HepG2 (cell line): ENCODE measurements around the gene DRAP1. TPM values are rescaled to one million over a fixed set of nuclear protein-coding genes. Genes with fewer than 3 reads are reported as not detected.

Source experiments
- ARNTL ChIP-seq: sonication (generic); formaldehyde crosslinking; IDR thresholded peaks from 2 replicates; pipeline ENCODE4 v1.4.0; 2020; ENCODE audit warnings: mild to moderate bottlenecking, missing genetic modification reagents
- CBX2 ChIP-seq, 2 experiments: fragments of 200-600 bp in 1 of 2; sonication (generic); formaldehyde crosslinking in 1 of 2; IDR thresholded peaks; 2 replicates each; pipeline versions ENCODE4 v1.7.0 to v1.8.1; 2018 to 2022; ENCODE audit warnings: low read depth in 2 of 2, low read length in 1 of 2, mild to moderate bottlenecking in 1 of 2, missing genetic modification reagents in 1 of 2
- CHCHD3 ChIP-seq: sonication (generic); formaldehyde crosslinking; IDR thresholded peaks from 2 replicates; pipeline ENCODE4 v1.8.0; 2022; ENCODE audit warnings: mild to moderate bottlenecking, missing genetic modification reagents, moderate library complexity
- EED ChIP-seq: sonication (generic); formaldehyde crosslinking; IDR thresholded peaks from 2 replicates; pipeline ENCODE4 v1.5.0; 2020; ENCODE audit warnings: mild to moderate bottlenecking, missing genetic modification reagents
- FOXK1 ChIP-seq: sonication (generic); formaldehyde crosslinking; IDR thresholded peaks from 2 replicates; pipeline ENCODE4 v1.4.0; 2020; ENCODE audit warnings: low read depth, missing genetic modification reagents, borderline replicate concordance
- KDM3A ChIP-seq: IDR thresholded peaks from 2 replicates; pipeline ENCODE4 v1.6.1; 2018; ENCODE audit warnings: low read depth, missing compliant biosample characterization
- MTA1 ChIP-seq: sonication (generic); formaldehyde crosslinking; IDR thresholded peaks from 2 replicates; pipeline ENCODE4 v1.4.0; 2020; ENCODE audit warnings: missing genetic modification reagents, mild to moderate bottlenecking, borderline replicate concordance
- MYC ChIP-seq: sonication (generic); formaldehyde crosslinking; IDR thresholded peaks from 2 replicates; pipeline ENCODE4 v1.9.0; 2021; ENCODE audit warnings: missing genetic modification reagents, borderline replicate concordance
- RFXANK ChIP-seq: IDR thresholded peaks from 2 replicates; pipeline ENCODE4 v1.6.1; 2016
- ZBTB43 ChIP-seq: sonication (generic); formaldehyde crosslinking; conservative IDR thresholded peaks from 2 replicates; pipeline ENCODE4 v1.4.0; 2020; ENCODE audit warnings: missing genetic modification reagents
- ZNF121 ChIP-seq: sonication (generic); formaldehyde crosslinking; IDR thresholded peaks from 2 replicates; pipeline ENCODE4 v1.5.0; 2020; ENCODE audit warnings: mild to moderate bottlenecking, missing genetic modification reagents
- ZNF124 ChIP-seq: sonication (generic); formaldehyde crosslinking; IDR thresholded peaks from 2 replicates; pipeline ENCODE4 v1.4.0; 2020; ENCODE audit warnings: missing genetic modification reagents
- ZNF773 ChIP-seq: sonication (generic); formaldehyde crosslinking; IDR thresholded peaks from 2 replicates; pipeline ENCODE4 v1.4.0; 2020; ENCODE audit warnings: missing genetic modification reagents, borderline replicate concordance
- ZNF800 ChIP-seq: sonication (generic); formaldehyde crosslinking; IDR thresholded peaks from 2 replicates; pipeline ENCODE4 v1.4.0; 2020; ENCODE audit warnings: missing genetic modification reagents
- ZNF850 ChIP-seq: sonication (generic); formaldehyde crosslinking; conservative IDR thresholded peaks from 2 replicates; pipeline ENCODE4 v1.9.0; 2021; ENCODE audit warnings: mild to moderate bottlenecking, missing genetic modification reagents
- ZSCAN5A ChIP-seq: sonication (generic); formaldehyde crosslinking; IDR thresholded peaks from 2 replicates; pipeline ENCODE4 v1.8.0; 2022; ENCODE audit warnings: mild to moderate bottlenecking, missing genetic modification reagents, borderline replicate concordance
- polyA plus RNA-seq, 8 experiments: library from polyadenylated mRNA; depleted of rRNA in 3 of 8; stranded (reverse) in 7 of 8; unstranded in 1 of 8; fragments of >200 nt; fragmentation: Illumina TruSeq in 4 of 8; extraction: Trizol in 4 of 8; gene quantifications; 2 replicates each; pipeline versions ENCODE4 v1.2.1 to v1.2.3, GENCODE V29; 2011 to 2016; ENCODE audit warnings: low read depth in 4 of 8, missing spikeins in 1 of 8, mixed read lengths in 1 of 8; ENCODE audit not compliant: insufficient read depth in 1 of 8
- total RNA-seq, 5 experiments: library from RNA; depleted of rRNA; stranded (reverse); fragments of >200 nt; fragmentation: Illumina TruSeq; extraction: Trizol; gene quantifications; 2 replicates each; pipeline ENCODE4 v1.2.3, GENCODE V29; 2016; ENCODE audit warnings: low read depth in 1 of 5
- TF ChIP-seq, protein P1 (sequence below): sonication (generic); formaldehyde crosslinking; IDR thresholded peaks from 2 replicates; pipeline ENCODE4 v1.8.0; 2022; ENCODE audit warnings: mild to moderate bottlenecking, missing genetic modification reagents, moderate library complexity
- TF ChIP-seq, protein P2 (sequence below): IDR thresholded peaks from 2 replicates; pipeline ENCODE4 v1.6.1; 2016; ENCODE audit warnings: low read depth
- TF ChIP-seq, protein P3 (sequence below): sonication (generic); formaldehyde crosslinking; IDR thresholded peaks from 2 replicates; pipeline ENCODE4 v1.4.0; 2020; ENCODE audit warnings: mild to moderate bottlenecking, missing genetic modification reagents

Gene DRAP1
- total and polyA plus RNA-seq, 2 of the 13 experiments (the other 11 are each of a cell fraction or from before 2014, with no cell fraction given): 46.8 to 52.3 TPM

GRCh38 chr11:65961267-65962140 is 42.3 kb downstream of the DRAP1 start, which contains the start of gene SART1 (continued):
- TF ChIP-seq CBX2 (IDR thresholded peaks at IDR 0.05; ENCODE audit: low read depth, low read length): no peak
- TF ChIP-seq CBX2 (CRISPR knock-in tag; IDR thresholded peaks at IDR 0.05; ENCODE audit: low read depth): no peak
- no peak for TF ChIP-seq ZNF121 (CRISPR knock-in tag)
- TF ChIP-seq MTA1 (CRISPR knock-in tag): peak; percentile 41; the same call in 1 of the 2 replicates
- TF ChIP-seq, protein P1, sequence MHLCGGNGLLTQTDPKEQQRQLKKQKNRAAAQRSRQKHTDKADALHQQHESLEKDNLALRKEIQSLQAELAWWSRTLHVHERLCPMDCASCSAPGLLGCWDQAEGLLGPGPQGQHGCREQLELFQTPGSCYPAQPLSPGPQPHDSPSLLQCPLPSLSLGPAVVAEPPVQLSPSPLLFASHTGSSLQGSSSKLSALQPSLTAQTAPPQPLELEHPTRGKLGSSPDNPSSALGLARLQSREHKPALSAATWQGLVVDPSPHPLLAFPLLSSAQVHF: 0 out of 2 replicates have a peak, but pooled peaks have one; percentile 36
- TF ChIP-seq, protein P2, sequence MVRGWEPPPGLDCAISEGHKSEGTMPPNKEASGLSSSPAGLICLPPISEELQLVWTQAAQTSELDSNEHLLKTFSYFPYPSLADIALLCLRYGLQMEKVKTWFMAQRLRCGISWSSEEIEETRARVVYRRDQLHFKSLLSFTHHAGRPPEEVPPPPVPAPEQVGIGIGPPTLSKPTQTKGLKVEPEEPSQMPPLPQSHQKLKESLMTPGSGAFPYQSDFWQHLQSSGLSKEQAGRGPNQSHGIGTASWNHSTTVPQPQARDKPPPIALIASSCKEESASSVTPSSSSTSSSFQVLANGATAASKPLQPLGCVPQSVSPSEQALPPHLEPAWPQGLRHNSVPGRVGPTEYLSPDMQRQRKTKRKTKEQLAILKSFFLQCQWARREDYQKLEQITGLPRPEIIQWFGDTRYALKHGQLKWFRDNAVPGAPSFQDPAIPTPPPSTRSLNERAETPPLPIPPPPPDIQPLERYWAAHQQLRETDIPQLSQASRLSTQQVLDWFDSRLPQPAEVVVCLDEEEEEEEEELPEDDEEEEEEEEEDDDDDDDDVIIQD (CRISPR knock-in tag): 0 out of 2 replicates have a peak, but pooled peaks have one; percentile 18
- 0 out of 2 replicates have a peak, but pooled peaks have one; percentile 30 for TF ChIP-seq ZSCAN5A
- no peak for TF ChIP-seq ZNF773 (CRISPR knock-in tag)
- TF ChIP-seq ZNF850 (CRISPR knock-in tag): 0 out of 2 replicates have a peak, but pooled peaks have one; percentile 11
- TF ChIP-seq, protein P3, sequence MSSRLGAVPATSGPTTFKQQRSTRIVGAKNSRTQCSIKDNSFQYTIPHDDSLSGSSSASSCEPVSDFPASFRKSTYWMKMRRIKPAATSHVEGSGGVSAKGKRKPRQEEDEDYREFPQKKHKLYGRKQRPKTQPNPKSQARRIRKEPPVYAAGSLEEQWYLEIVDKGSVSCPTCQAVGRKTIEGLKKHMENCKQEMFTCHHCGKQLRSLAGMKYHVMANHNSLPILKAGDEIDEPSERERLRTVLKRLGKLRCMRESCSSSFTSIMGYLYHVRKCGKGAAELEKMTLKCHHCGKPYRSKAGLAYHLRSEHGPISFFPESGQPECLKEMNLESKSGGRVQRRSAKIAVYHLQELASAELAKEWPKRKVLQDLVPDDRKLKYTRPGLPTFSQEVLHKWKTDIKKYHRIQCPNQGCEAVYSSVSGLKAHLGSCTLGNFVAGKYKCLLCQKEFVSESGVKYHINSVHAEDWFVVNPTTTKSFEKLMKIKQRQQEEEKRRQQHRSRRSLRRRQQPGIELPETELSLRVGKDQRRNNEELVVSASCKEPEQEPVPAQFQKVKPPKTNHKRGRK (CRISPR knock-in tag): no peak
- peak; percentile 80 for TF ChIP-seq KDM3A (CRISPR knock-in tag)
- TF ChIP-seq RFXANK (CRISPR knock-in tag): no peak
- peak; percentile 70; the same call in 1 of the 2 replicates for TF ChIP-seq ZNF124 (CRISPR knock-in tag)
- TF ChIP-seq EED: peak; percentile 94
- peak; percentile 99 for TF ChIP-seq FOXK1
- no peak for TF ChIP-seq CHCHD3 (CRISPR knock-in tag)
- 0 out of 2 replicates have a peak, but pooled peaks have one; percentile 19 for TF ChIP-seq ZBTB43 (CRISPR knock-in tag)
- TF ChIP-seq ZNF800 (CRISPR knock-in tag): peak; percentile 43; the same call in 1 of the 2 replicates
- no peak; the same call in 1 of the 2 replicates for TF ChIP-seq ARNTL (CRISPR knock-in tag)
- TF ChIP-seq MYC (CRISPR knock-in tag): peak; percentile 75
